Motor neuron (in vitro differentiated cells): ENCODE results near the gene JCHAIN. TPM values are rescaled to one million over a fixed set of nuclear protein-coding genes. Genes with fewer than 3 reads are reported as not detected.
"Not testable (repeated sequence)": the region's sequence is repeated elsewhere in the genome, so short reads cannot be mapped to it uniquely, and the experiment has no call there.

Source experiments
- ATAC-seq, 8 experiments: fragments of 200-7000 bp; cut with Tn5 transposase; replicated peaks in 6 of 8; 2 replicates each; pipeline ENCODE4 v1.8.0; 2021; ENCODE audit warnings: mild to moderate bottlenecking in 8 of 8, moderate library complexity in 8 of 8
- H3K27ac ChIP-seq, 2 donors: fragments of 250-450 bp; sonication (Bioruptor Pico); 2 replicates each; pipeline ENCODE4 v1.9.0; 2021; ENCODE audit warnings: antibody characterized with exemption in 2 of 2, mild to moderate bottlenecking in 2 of 2, moderate library complexity in 1 of 2
- H3K4me1 ChIP-seq, 2 donors: fragments of 250-450 bp; sonication (Bioruptor Pico); replicated peaks in 1 of 2; 2 replicates each; pipeline ENCODE4 v1.6.1; 2021; ENCODE audit warnings: antibody characterized with exemption in 2 of 2, mild to moderate bottlenecking in 2 of 2, moderate library complexity in 1 of 2
- H3K4me3 ChIP-seq, 5 donors: fragments of 250-450 bp; sonication (Bioruptor Pico); 2 replicates each; pipeline ENCODE4 v1.9.0; 2021; ENCODE audit warnings: antibody characterized with exemption in 5 of 5, mild to moderate bottlenecking in 5 of 5, moderate library complexity in 4 of 5
- WGBS, 10 experiments: fragments of 450-650 bp; shearing (Covaris generic); methylation state at CpG; one replicate each; pipeline ENCODE4 v1.0.0; 2022; 5-methylcytosine and 5-hydroxymethylcytosine counted together
- in situ Hi-C, 9 experiments: fragments of 400-800 bp; cut with MboI; loops; one replicate each; pipeline ENCODE4 v1.15.0; 2021; ENCODE audit warnings: low sequenced_read_pairs in 9 of 9, low pct_unique_long_range_greater_than_20kb in 2 of 9; ENCODE audit not compliant: unreplicated experiment in 9 of 9
- total RNA-seq, 8 experiments: library from RNA; unstranded; fragments of 300-600 nt; gene quantifications; 2 replicates each; pipeline versions ENCODE4 v1.2.3 to v1.2.4, GENCODE V29; 2022

Gene JCHAIN
- total RNA-seq, 8 experiments from 2014 or later, result not detected

- in situ Hi-C loops, result loop anchor here in 1 of 9 experiments (25.0 kb wide), 1 partner anchor 1055 kb away; no protein-coding TSS in a partner anchor
- Histone ChIP-seq H3K27ac (no peak overlapping the region), H3K4me3 (no peak overlapping the region), H3K4me1 (no peaks in the 10 kb centered on the region)
- no peak for ATAC-seq
- 46 to 91% (median 78%) methylated on average over 1 to 5 of the region's 5 CpGs for WGBS, 10 experiments
Observed at GRCh38 chr4:70657326-70657725, 9.0 kb downstream of the JCHAIN start.

- 71 to 100% (median 84%) methylated on average over 2 to 5 of the region's 5 CpGs; no CpG with 5 or more reads in 2 of the 10 experiments for WGBS, 10 experiments
- Histone ChIP-seq H3K4me3 (no peak overlapping the region), H3K27ac (no peak overlapping the region), H3K4me1 (no peaks in the 10 kb centered on the region)
- no peak for ATAC-seq
- in situ Hi-C loops, result loop anchor here in 1 of 9 experiments (25.0 kb wide), 1 partner anchor 1058 kb away; no protein-coding TSS in a partner anchor
Observed at GRCh38 chr4:70654605-70655011, 11.7 kb downstream of the JCHAIN start.

- in situ Hi-C loops, result loop anchor here in 1 of 9 experiments (25.0 kb wide), 1 partner anchor 1060 kb away; no protein-coding TSS in a partner anchor
- peak in 5 of 8 experiments; percentile 33 to 77 (median 53) for ATAC-seq
- no peaks in the 10 kb centered on the region for H3K4me1 ChIP-seq
- no peak overlapping the region for H3K4me3 ChIP-seq
- H3K27ac ChIP-seq, result no peak overlapping the region
- WGBS, 10 experiments, result 0 to 60% (median 29%) methylated on average over 1 to 4 of the region's 4 CpGs
Observed at GRCh38 chr4:70651864-70652506, 14.3 kb downstream of the JCHAIN start.

- in situ Hi-C loops, result loop anchor here in 1 of 9 experiments (25.0 kb wide), 1 partner anchor 1062 kb away; no protein-coding TSS in a partner anchor
- 51 to 100% (median 90%) methylated on average over 1 to 4 of the region's 4 CpGs; no CpG with 5 or more reads in 2 of the 10 experiments for WGBS, 10 experiments
- not testable (repeated sequence) for ATAC-seq, H3K4me1 ChIP-seq, H3K4me3 ChIP-seq, H3K27ac ChIP-seq
Observed at GRCh38 chr4:70650741-70651140, 15.6 kb downstream of the JCHAIN start.

- no peak for ATAC-seq
- in situ Hi-C loops, result loop anchor here in 1 of 9 experiments (25.0 kb wide), 1 partner anchor 1072 kb away; no protein-coding TSS in a partner anchor
- no peak overlapping the region for H3K27ac ChIP-seq
- no peak overlapping the region for H3K4me3 ChIP-seq
- peaks cover 3 to 5% of the 10 kb centered on the region in 2 donors for H3K4me1 ChIP-seq
- 7 to 100% (median 79%) methylated on average over 1 to 2 of the region's 2 CpGs; no CpG with 5 or more reads in 2 of the 10 experiments for WGBS, 10 experiments
Observed at GRCh38 chr4:70640192-70640591, 26.1 kb downstream of the JCHAIN start.

DNA sequence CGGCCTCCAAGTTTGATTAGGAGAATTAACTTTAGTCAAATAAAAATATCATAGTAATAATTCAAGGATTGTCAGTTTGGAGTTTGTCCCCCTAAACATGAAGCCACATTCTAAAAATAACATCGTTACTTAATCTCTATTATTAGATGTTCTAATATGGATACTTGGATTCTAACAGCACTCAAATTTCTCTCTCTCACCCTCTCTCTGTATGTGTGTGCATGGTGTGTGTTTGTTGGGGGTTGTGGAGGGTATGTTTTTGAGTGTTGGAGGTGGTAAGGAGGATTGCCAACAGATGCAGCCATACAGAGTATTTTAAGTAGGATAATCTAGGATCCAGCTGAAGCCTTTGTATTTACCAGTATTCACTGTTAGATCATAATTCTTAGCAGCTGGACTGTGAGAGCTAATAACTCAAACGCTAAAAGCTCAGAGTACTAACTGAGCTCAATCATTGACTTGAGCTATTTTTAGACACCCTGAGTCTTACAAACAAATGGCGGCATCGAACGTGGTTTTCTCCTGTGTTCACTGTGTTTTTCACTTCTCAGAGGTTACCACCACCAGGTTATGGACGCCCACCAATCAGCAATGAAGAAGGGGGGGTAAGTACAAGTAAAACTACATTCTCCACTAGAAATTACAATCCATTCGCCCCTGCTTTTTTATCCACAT, 28.9 kb downstream of the JCHAIN start:
- 10 to 100% (median 62%) methylated on average over 1 to 8 of the region's 8 CpGs for WGBS, 10 experiments
- peak in 5 of 8 experiments; percentile 85 to 99 (median 98) for ATAC-seq
- Histone ChIP-seq H3K4me1 (peaks cover 3 to 5% of the 10 kb centered on the region in 2 donors), H3K27ac (peak overlapping the region in 1 of 2 donors; percentile 47), H3K4me3 (no peak overlapping the region)
- in situ Hi-C loops, result loop anchor here in 1 of 9 experiments (25.0 kb wide), 1 partner anchor 1075 kb away; no protein-coding TSS in a partner anchor

GRCh38 chr4:70634482-70634881, 31.8 kb downstream of the JCHAIN start:
- no peak overlapping the region for H3K4me3 ChIP-seq
- H3K27ac ChIP-seq, result no peak overlapping the region
- 33 to 100% (median 91%) methylated on average over 1 to 3 of the region's 5 CpGs; no CpG with 5 or more reads in 1 of the 10 experiments for WGBS, 10 experiments
- in situ Hi-C loops, result loop anchor here in 1 of 9 experiments (25.0 kb wide), 1 partner anchor 1078 kb away; no protein-coding TSS in a partner anchor
- no peak for ATAC-seq
- H3K4me1 ChIP-seq, result peaks cover 3 to 5% of the 10 kb centered on the region in 2 donors

DNA sequence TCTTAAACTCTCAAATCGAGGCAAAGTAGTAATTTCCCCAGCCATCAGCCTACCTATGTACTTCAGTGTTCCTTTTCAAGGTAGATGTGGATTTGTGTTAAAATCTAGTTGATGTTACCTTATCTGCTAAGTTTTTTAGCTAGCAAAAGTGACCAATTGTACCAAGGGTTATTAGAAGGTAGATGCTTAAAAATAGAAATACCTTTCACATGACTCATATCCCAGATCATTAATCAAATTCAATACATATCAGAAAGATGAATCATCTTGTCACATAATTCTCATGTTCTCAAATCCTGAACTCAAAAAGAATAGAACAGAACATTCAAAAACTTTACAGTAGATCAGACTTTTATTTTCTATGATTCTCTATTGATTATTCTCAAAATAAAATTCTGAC, 34.3 kb downstream of the JCHAIN start:
- Histone ChIP-seq H3K4me3 (no peak overlapping the region), H3K4me1 (no peaks in the 10 kb centered on the region), H3K27ac (no peak overlapping the region)
- WGBS, 10 experiments, result 0 to 100% (median 78%) methylated on average over 1 of the region's 1 CpG; no CpG with 5 or more reads in 4 of the 10 experiments
- no peak for ATAC-seq
- in situ Hi-C loops, result loop anchor here in 1 of 9 experiments (25.0 kb wide), 1 partner anchor 1080 kb away; no protein-coding TSS in a partner anchor

DNA sequence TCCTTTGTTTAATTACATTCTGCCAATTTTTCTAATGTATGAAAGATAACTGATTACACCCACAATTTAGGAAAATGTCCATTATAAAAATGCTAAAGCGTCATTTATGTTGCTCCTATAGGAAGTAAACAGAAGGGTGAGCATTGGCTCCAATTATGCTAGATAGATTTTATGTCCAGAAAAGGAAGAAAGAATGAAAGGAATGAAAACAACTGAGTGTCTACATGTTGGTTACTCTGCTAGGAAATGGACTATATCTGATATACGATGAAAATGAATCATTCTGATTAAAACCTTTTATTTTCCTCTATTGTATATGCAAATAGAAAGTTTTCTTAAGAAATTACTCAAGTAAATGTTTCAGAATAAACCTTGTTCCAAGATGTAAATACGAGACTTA, 36.1 kb downstream of the JCHAIN start:
- 48 to 100% (median 89%) methylated on average over 2 to 3 of the region's 3 CpGs for WGBS, 10 experiments
- H3K4me1 ChIP-seq, result no peaks in the 10 kb centered on the region
- in situ Hi-C loops, result loop anchor here in 1 of 9 experiments (25.0 kb wide), 1 partner anchor 1082 kb away; no protein-coding TSS in a partner anchor
- H3K27ac ChIP-seq, result no peak overlapping the region
- no peak overlapping the region for H3K4me3 ChIP-seq
- ATAC-seq, result no peak

GRCh38 chr4:70629469-70630090, 36.7 kb downstream of the JCHAIN start:
- Histone ChIP-seq H3K27ac (no peak overlapping the region), H3K4me3 (no peak overlapping the region), H3K4me1 (no peaks in the 10 kb centered on the region)
- 50 to 100% (median 79%) methylated on average over 1 of the region's 1 CpG; no CpG with 5 or more reads in 5 of the 10 experiments for WGBS, 10 experiments
- ATAC-seq, result no peak
- in situ Hi-C loops, result loop anchor here in 1 of 9 experiments (25.0 kb wide), 1 partner anchor 1083 kb away; no protein-coding TSS in a partner anchor

- WGBS, 10 experiments, result 42 to 100% (median 81%) methylated on average over 1 to 2 of the region's 2 CpGs
- no peaks in the 10 kb centered on the region for H3K4me1 ChIP-seq
- in situ Hi-C loops, result loop anchor here in 1 of 9 experiments (25.0 kb wide), 1 partner anchor 1084 kb away; no protein-coding TSS in a partner anchor
- no peak within 1 kb of the TSS for H3K27ac ChIP-seq
- ATAC-seq, result no peak
- H3K4me3 ChIP-seq, result no peak within 1 kb of the TSS
Observed at GRCh38 chr4:70628444-70628843, 37.9 kb downstream of the JCHAIN start, which contains the start of gene ENAM. Gene ENAM (plus strand): TSS chr4:70628744. CDS start chr4:70629501, 757 bp downstream.

GRCh38 chr4:70627620-70628019, 38.7 kb downstream of the JCHAIN start:
- no peak for ATAC-seq
- Histone ChIP-seq H3K4me1 (no peaks in the 10 kb centered on the region), H3K27ac (no peak overlapping the region), H3K4me3 (no peak overlapping the region)
- 0 to 100% (median 17%) methylated on average over 1 of the region's 1 CpG; no CpG with 5 or more reads in 3 of the 10 experiments for WGBS, 10 experiments
- in situ Hi-C loops, result loop anchor here in 1 of 9 experiments (25.0 kb wide), 1 partner anchor 1085 kb away; no protein-coding TSS in a partner anchor
